AG10803 (cell line): Measurements from ENCODE around the gene GALNTL6.
A peak's percentile ranks its signal among the peaks of the same experiment; 100 is the strongest.

ENCODE experiments used
- DNase-seq: peaks from one replicate; pipeline ENCODE4 v3.0.0; 2010; ENCODE audit warnings: low read depth
- H3K4me3 ChIP-seq: 2 replicates; pipeline ENCODE4 v1.5.1; 2011; ENCODE audit warnings: mild to moderate bottlenecking, low read length, control low read depth
- CTCF ChIP-seq: conservative IDR thresholded peaks from 2 replicates; pipeline ENCODE4 v1.5.1; 2011; ENCODE audit warnings: mild to moderate bottlenecking, low read length, control low read depth, inconsistent platforms

The GALNTL6 gene

GRCh38 chr4:171981185-171981584 lies 168.0 kb downstream of the GALNTL6 start:
- TF ChIP-seq CTCF: no peak
- H3K4me3 ChIP-seq: no peak overlapping the region
- no peak for DNase-seq

- TF ChIP-seq CTCF: no peak
- H3K4me3 ChIP-seq: no peak overlapping the region
- no peak for DNase-seq
Measured at GRCh38 chr4:171983935-171984805, 171.0 kb downstream of the GALNTL6 start.

- no peak overlapping the region for H3K4me3 ChIP-seq
- no peak for TF ChIP-seq CTCF
- no peak for DNase-seq
Measured at GRCh38 chr4:171985129-171985528, 171.9 kb downstream of the GALNTL6 start.

- no peak for TF ChIP-seq CTCF
- DNase-seq: no peak
- H3K4me3 ChIP-seq: no peak overlapping the region
Measured at GRCh38 chr4:171993247-171993646, 180.0 kb downstream of the GALNTL6 start.

GRCh38 chr4:172007889-172008288 lies 194.7 kb downstream of the GALNTL6 start:
- DNase-seq: no peak
- H3K4me3 ChIP-seq: no peak overlapping the region
- no peak for TF ChIP-seq CTCF

- H3K4me3 ChIP-seq: no peak overlapping the region
- no peak for TF ChIP-seq CTCF
- peak; percentile 3 for DNase-seq
Measured at GRCh38 chr4:172009446-172010230, 196.4 kb downstream of the GALNTL6 start.
